Stimulated activated CD4-positive, alpha-beta T cell treated with anti-CD3 and anti-CD28 coated beads, TNF-alpha, amount 100 ng/mL, for 4 hours (primary cell): ENCODE results near the gene ITPA.
A peak's percentile ranks its signal among the peaks of the same experiment; 100 is the strongest.
"Not testable (repeated sequence)": the region's sequence is repeated elsewhere in the genome, so short reads cannot be mapped to it uniquely, and the experiment has no call there.

Experiments
- DNase-seq, 3 experiments: peaks; one replicate each; pipeline ENCODE4 v3.0.0-alpha.2; 2020; ENCODE audit warnings: low read depth in 3 of 3

ITPA gene

GRCh38 chr20:3199976-3200755 lies 9.1 kb upstream of the ITPA start:
- no peak for DNase-seq

DNA sequence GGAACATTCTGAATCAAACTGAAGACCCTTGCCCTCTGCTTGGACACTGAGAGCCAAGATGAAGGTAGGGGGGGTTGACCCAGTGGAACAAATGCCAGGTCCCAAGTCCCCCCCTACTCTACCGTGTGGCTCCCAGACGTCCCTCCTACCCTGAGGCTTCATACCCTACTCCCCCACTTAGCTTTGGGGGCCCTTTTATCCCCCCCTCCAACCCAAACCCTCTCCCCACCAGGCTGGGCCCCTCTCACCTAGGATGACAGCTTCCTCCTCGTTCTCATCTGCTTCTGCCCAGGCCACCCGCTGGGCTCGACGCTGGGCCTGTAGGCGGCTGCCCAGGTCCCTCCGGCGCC lies 6.4 kb upstream of the ITPA start:
- no peak for DNase-seq

- DNase-seq: no peak
These were observed 5.8 kb upstream of the ITPA start for GRCh38 chr20:3203315-3204123.

DNA sequence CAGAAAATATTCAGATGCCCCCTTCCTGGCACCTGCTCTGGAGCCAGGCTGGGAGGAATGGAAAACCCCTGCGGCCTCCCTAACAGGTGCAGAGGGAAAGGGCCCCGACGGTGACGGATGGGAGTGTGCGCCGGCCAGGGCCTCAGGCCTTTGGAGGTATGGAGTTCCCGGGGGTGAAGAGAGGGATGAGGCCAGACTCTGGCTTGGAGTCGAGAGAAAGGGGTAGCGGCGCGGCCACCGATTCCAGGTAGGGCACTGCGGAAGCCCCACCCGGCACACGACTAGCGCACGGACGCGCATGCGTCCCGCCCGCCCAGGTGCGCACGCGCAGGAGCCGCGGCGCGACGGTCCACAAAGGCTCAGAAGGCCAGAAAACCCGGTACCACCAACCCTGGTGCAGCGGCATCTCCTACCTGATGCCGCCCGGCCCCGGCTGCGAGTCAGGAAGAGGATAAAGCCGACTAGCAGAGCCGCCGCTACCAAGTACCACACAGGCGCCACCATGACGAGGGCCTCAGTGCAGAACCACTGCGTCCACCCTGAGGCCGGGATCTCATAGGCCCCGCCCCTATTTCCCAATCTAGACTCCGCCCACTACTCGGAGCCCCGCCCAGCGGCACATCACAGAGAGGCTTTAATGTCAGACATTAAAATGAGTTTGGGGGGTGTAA lies 5.0 kb upstream of the ITPA start, which contains the start of gene DDRGK1:
TSS of gene DDRGK1 (minus strand) at position 559 of the 671 bp plus-strand sequence. CDS start at position 504, 55 bp downstream.
- DNase-seq: peak; percentile 85 to 89 (median 88)

GRCh38 chr20:3208786-3209256 lies 477 bp upstream of the ITPA start:
- DNase-seq: no peak

- DNase-seq: no peak
These were observed 634 bp downstream of the ITPA start for GRCh38 chr20:3209946-3210317.

- DNase-seq: no peak
These were observed 1.0 kb downstream of the ITPA start for GRCh38 chr20:3210346-3210745.

DNA sequence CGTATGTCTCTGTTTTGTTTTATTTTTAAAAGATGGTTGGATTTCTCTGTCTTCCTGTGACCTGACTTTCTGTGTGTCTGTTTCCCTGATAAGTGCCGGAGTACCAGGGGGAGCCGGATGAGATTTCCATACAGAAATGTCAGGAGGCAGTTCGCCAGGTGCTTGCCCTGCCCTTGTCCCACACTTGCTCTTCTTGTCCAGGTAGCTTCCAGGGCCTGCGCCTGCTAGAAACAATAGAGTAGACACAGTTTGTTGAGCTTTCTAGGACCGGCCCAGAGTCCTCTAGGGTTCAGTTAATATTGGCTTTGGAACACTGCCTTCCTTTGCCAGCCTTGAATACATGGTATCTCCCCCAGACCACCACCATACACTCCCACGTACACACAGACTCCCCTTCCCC lies 3.9 kb downstream of the ITPA start:
- DNase-seq: no peak

GRCh38 chr20:3215359-3215917 lies 6.1 kb downstream of the ITPA start:
- not testable (repeated sequence) for DNase-seq

- peak; percentile 54 to 70 (median 61) for DNase-seq
These were observed 9.2 kb downstream of the ITPA start for GRCh38 chr20:3218307-3218988.

GRCh38 chr20:3221398-3222226 lies 12.3 kb downstream of the ITPA start:
- no peak for DNase-seq

DNA sequence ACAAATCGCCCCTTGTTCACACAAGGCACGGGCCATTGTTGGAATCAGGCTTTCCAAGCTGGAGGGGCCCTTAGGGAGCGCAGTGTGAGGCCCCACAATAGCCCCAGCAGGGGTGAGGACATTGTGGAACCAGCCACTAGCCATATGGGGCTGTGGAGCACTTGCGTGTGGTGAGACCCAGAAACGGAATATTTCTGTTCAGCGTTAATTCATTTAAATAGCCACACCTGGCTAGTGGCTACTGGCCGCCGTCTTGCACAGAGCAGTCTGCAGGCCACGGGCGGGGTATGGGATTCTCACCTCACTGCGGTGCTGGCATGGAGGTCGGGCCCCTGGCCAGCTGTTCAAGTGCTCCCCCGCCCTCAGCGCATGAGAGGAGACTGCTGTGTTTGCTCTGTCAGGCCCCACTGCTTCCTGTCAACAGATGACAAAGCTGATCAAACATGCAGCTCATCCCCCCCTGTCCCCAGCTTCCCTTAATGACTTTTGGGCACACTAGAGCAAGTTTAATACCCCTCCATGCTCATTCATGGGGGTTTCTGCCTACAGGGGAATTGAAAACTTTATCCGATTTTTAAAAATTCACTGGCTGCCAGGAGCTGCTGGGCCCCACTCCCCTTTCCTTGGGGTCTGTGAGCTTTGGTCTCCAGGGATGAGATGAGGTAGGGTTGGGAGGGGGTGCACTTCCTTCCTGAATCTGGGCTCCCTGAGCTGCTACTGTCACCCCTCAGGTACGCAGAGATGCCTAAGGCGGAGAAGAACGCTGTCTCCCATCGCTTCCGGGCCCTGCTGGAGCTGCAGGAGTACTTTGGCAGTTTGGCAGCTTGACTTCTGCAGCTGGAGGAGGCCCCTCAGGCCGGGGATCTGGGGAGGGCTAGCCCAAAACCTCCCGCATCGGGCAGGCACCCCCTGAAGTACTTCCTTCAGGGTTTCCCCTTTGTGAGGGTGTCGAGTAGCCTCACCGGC lies 13.6 kb downstream of the ITPA start:
- DNase-seq: no peak

GRCh38 chr20:3223651-3223993 lies 14.3 kb downstream of the ITPA start:
- DNase-seq: no peak

GRCh38 chr20:3223994-3224680 lies 14.8 kb downstream of the ITPA start:
- no peak for DNase-seq

GRCh38 chr20:3224681-3225421 lies 15.6 kb downstream of the ITPA start:
- DNase-seq: no peak

DNA sequence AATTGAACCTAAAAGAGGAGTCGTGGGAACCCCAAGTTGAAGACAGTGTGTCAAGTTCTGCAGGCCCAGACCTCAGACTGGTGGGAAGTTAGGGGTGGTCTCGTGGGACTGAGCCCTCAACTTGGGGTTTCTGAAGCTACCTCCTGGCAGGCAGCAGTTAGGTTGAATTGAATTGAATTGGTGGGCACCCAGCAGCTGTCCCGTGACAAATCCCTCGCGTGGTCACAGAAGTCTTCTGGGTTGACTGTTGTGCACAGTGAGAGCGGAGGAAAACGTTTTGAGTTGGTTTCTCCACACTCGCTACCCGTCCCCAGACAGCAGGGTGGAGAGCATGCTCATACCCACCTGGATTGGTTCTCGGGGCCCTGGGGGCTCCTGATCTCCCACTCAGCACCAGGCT lies 16.8 kb downstream of the ITPA start:
- DNase-seq: no peak

DNA sequence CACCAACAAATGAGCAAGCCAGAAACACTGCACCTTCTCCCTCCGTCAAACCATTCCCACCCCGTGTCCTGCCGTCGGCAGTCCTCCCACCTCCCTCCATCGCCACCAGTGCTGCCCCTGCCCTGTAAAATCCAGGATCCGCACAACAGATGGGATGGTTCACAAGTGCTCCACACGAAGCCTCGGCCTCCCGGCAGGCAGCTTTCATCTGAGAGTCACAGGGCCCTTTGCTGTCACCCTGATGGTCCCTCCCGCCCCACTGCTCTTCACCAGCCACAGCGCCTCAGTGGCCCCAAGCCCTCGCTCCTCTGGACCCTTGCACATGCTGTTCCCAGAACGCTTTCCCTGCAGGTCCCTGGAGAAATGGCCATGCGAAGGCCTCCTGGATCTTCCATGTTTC lies 17.6 kb downstream of the ITPA start:
- DNase-seq: no peak

- DNase-seq: no peak
These were observed 18.2 kb downstream of the ITPA start for GRCh38 chr20:3227506-3227905.
